ENCODE results near the gene OLFML1.

Gene OLFML1

GRCh38 chr11:7559398-7560283, 74.3 kb downstream of the OLFML1 start:
- no peak for DNase-seq (ENCODE audit: low read depth, low spot score)
